GM03348 (cell line): ENCODE results near the gene SLC9B1.
A peak's percentile ranks its signal among the peaks of the same experiment; 100 is the strongest.
"Not testable (repeated sequence)": the region's sequence is repeated elsewhere in the genome, so short reads cannot be mapped to it uniquely, and the experiment has no call there.

ENCODE experiments used
- DNase-seq: peaks from one replicate; pipeline ENCODE4 v3.0.0; 2012; ENCODE audit warnings: low spot score

The SLC9B1 gene

GRCh38 chr4:103011378-103012025, 8.0 kb downstream of the SLC9B1 start:
- DNase-seq = no peak

GRCh38 chr4:103010804-103011203, 8.7 kb downstream of the SLC9B1 start:
- DNase-seq = no peak

- peak; percentile 71 for DNase-seq
These were observed 10.4 kb downstream of the SLC9B1 start for GRCh38 chr4:103008875-103009729.

- DNase-seq = peak; percentile 41
These were observed 17.0 kb downstream of the SLC9B1 start for GRCh38 chr4:103002551-103002950.

- no peak for DNase-seq
These were observed 24.7 kb downstream of the SLC9B1 start for GRCh38 chr4:102994803-102995202.

GRCh38 chr4:102993985-102994384, 25.5 kb downstream of the SLC9B1 start:
- DNase-seq = not testable (repeated sequence)

- no peak for DNase-seq
These were observed 31.0 kb downstream of the SLC9B1 start for GRCh38 chr4:102988429-102989020.

GRCh38 chr4:102981005-102981404, 38.5 kb downstream of the SLC9B1 start:
- DNase-seq = no peak

GRCh38 chr4:102961813-102962212, 57.7 kb downstream of the SLC9B1 start:
- not testable (repeated sequence) for DNase-seq

- peak; percentile 1 for DNase-seq
These were observed 60.0 kb downstream of the SLC9B1 start for GRCh38 chr4:102959496-102959895.

GRCh38 chr4:102945066-102945465, 74.4 kb downstream of the SLC9B1 start:
- DNase-seq = no peak

- not testable (repeated sequence) for DNase-seq
These were observed 81.4 kb downstream of the SLC9B1 start for GRCh38 chr4:102938063-102938462.

- no peak for DNase-seq
These were observed 83.8 kb downstream of the SLC9B1 start for GRCh38 chr4:102935716-102936115.

GRCh38 chr4:102919697-102920096, 99.8 kb downstream of the SLC9B1 start:
- not testable (repeated sequence) for DNase-seq

- no peak for DNase-seq
These were observed 100.6 kb downstream of the SLC9B1 start for GRCh38 chr4:102918859-102919258.

- no peak for DNase-seq
These were observed 117.7 kb downstream of the SLC9B1 start for GRCh38 chr4:102901804-102902203.

GRCh38 chr4:102897610-102898009, 121.9 kb downstream of the SLC9B1 start:
- not testable (repeated sequence) for DNase-seq

GRCh38 chr4:102896547-102896946, 123.0 kb downstream of the SLC9B1 start:
- not testable (repeated sequence) for DNase-seq

GRCh38 chr4:102889866-102890265, 129.6 kb downstream of the SLC9B1 start:
- DNase-seq = not testable (repeated sequence)

GRCh38 chr4:102888570-102888969, 130.9 kb downstream of the SLC9B1 start:
- DNase-seq = not testable (repeated sequence)

GRCh38 chr4:102883278-102883677, 136.2 kb downstream of the SLC9B1 start:
- DNase-seq = no peak

- no peak for DNase-seq
These were observed 138.2 kb downstream of the SLC9B1 start for GRCh38 chr4:102881343-102881742.

- DNase-seq = no peak
These were observed 140.6 kb downstream of the SLC9B1 start for GRCh38 chr4:102878901-102879300.
